GOT3 (cell line): ENCODE results near the gene NOD2.

Source experiments
- DNase-seq: peaks from one replicate; lab custom pipeline; 2025; ENCODE audit warnings: mixed read lengths; lab: John Stamatoyannopoulos, UW

The NOD2 gene

DNA sequence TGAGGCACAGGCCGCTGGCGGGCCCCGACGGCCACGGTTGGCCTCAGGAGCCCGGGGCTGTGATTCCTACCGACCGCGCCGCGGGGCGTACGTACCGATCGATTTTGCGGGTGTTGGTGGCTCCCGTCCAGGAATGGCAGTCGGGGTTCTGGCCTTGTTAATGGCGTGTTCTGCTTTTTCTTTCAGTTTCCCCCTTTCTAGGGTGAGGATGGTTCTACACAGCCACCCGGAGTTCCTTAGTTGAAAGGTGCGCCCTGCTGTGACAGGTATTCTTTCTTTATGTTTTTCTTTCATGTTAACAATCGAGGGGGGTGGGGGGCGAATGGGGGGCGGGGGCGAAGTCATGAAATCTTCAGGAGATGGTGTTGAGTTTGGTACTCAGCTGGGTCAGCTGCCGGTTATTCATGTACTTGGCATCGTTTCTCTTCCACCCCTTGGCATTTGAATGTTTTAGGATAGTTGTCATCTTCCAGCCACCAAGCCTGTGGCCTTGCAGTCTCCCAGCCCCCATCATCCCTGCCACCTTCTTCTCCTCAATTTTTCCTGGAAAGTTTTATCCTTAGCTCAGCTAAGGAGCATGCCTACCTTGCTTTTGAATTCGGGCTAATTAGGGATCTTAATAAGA, 49.3 kb downstream of the NOD2 start:
- DNase-seq = no peak

DNA sequence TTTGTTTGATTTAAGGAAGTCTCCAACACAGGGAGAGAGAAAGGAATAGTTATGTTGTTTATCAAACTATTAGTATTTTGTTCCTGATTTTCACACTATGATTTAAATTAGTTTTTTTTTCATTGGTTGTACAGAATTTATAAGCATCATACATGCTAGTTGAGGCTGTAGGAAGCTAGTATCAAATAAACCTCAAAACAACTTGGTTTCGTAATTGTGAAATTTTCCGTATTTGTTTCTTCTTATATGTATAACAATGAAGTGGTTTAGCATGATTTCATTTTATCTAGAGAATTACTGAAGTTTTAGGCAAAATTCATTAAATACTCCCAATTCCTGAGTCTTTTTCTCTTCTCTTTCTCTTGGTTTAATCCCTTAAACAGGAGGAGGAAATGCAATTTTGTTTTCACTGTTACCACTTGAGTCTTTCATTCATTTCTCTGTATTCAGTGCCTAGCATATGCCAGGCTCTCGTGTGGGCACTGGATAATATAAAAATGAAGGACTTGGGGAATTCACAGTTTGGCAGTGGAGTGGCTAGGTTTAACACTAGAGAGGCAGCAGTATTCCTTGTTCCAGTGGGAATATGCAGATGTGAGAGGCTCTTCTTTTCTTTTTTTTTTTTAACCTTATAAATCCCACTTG, 50.3 kb downstream of the NOD2 start:
- DNase-seq = no peak

DNA sequence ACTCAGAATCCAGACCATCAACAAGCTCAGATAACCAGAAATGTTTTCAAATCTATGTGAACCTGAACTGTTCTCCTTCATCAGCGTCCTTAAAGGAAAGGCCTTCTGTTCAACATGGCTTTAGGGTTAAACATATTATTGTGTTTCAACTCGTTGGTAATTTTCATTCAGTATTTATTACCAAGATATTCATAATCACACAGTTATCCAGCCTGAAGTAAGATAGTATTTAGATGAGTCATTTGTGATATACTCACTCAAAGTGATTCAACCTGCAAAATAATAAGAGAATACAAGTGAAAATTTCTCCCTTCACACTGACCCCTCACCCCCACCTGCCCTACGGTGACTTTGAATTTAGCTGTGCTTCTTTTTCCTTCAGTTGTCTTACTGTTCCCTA, 51.5 kb downstream of the NOD2 start:
- no peak for DNase-seq

DNA sequence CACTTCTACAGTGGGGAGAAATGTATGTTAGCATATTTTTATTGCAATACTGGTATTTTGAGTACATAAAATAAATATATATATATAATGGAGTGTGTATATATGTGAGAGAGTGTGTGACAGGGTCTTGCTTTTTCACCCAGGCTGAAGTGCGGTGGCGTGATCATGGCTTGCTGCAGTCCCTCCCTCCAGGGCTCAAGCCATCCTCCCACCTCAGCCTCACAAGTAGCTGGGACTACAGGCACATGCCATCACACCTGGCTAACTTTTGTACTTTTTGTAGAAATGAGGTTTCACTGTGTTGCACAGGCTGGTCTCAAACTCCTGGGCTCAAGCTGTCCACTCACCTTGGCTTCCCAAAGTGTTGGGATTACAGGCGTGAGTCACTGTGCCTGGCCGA, 52.5 kb downstream of the NOD2 start:
- no peak for DNase-seq

DNA sequence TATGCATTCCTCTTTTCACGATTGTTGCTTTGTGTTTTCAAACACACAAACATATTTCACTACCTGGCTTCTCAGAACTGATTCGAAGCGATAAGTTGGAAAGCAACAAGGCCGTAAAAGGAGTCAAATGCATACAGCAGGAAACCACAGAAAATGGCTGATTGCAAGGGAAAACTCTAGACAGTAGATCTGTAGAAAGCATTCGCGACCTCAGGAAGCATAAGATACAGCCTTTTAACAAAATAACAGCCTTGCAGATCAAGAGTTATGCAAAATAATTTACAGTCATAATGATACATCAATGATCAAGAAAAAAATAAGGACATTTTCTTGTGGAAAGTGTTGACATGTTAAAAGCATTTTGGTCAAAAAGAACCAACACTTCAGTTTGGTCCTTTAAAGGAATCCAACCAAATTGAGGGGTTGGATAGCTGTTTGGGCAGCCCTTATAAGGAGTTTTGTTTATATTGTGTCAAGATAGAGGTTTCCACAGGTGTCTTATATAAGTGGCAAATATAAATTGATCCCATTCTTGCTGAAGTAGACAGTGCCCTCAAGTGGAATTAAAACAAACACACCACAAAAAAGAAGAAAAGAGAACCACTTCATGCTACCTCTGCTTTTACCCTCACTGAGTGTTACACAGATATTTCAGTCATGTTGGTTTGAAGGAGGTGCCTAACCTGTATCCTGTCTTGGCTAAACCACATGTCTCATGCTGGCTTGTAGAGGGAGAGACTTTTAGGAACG, 54.0 kb downstream of the NOD2 start:
- DNase-seq = no peak

DNA sequence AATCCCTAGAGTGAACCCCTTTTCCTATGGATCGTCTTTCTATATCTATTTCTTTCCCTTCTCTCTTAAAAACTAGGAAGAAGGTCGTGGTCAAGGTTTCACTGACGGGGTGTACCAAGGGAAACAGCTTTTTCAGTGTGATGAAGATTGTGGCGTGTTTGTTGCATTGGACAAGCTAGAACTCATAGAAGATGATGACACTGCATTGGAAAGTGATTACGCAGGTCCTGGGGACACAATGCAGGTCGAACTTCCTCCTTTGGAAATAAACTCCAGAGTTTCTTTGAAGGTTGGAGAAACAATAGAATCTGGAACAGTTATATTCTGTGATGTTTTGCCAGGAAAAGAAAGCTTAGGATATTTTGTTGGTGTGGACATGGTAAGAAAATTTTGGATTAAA, 58.1 kb downstream of the NOD2 start:
- DNase-seq = no peak

DNA sequence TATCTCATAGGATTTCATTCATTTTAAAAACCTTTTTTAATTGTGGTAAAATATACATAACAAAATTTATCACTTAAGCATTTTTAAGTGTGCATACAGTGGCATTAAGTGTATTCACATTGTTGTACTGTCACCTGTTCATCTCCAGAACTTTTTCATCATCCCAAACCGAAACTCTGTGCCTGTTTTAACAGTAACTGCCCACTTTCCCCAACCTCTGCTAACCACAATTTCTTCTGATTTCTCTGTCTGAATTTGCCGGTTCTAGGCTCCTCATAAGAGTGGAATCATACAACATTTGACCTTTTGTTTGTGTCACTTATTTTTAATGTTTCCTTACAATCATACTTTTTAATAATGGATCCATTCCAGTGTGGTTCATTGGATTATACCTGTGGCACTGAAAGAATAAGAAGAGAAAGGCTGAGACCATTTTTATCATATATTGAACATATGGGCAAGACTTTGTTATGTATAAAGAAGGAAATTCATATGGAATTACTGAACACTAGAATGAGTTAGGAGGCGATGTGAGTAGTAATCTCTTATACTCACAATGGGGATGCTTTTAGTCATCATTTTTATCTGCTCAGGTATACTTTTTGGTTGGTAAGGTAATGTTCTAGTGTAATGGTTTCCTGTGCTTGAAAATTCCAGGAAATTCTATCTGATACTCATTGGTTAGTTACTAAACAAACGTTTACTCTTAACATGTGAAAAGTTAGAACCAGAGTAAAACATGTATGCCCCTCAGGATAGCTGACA, 59.2 kb downstream of the NOD2 start:
- DNase-seq = no peak

DNA sequence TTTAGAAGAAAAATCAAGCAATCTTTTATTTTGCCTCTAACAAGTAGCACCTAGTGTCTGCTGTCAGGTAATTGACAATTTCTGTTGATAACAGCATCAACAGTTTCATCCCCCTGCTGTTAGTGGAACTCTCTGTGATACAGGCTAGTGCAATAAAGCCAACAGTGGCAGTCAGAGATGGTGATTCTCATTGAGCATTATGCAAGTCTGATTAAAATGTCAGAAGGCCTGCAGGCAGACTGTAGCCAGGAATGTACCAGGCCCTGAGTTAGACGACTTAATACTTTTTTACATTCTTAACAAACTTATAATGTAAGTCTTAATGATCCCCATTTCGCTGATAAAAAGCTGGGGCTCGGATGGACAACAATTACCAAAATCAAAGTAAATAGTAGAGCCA, 63.1 kb downstream of the NOD2 start:
- no peak for DNase-seq

DNA sequence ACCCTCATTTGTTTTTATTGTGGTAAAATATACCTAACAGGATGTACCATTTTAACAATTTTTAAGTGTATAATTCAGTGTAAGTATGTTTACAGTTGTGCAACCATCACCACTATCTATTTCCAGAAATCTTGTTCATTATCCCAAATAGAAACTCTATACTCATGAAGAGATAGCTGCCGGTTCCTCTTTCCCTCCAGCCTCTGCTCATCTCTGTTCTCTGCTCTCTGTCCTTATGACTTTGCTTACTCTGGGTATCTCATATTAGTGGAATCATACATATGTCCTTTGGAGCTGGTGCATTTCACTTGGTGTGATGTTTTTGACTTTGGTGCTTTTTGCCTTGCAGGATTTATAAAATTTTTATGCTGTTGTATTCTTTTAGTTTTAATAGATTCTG, 67.9 kb downstream of the NOD2 start:
- no peak for DNase-seq

DNA sequence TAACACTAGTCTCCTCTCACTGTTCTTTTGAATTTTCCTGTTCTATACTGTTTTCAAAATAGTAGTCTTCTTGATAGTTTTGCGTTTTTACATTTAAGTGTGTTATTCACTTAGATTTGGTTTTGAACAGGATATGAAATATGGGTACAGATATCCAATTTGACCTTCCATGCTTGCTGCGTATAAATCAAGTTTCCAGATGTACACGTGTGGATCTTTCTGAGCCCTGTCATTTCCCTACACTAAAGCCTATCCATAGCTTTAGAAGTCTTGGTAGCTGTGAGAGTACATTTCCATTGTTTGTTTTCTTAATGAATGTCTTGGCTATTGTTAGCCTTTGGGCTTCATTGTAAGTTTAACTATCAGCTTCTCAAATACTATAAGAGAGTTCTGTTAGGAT, 68.8 kb downstream of the NOD2 start:
- no peak for DNase-seq

DNA sequence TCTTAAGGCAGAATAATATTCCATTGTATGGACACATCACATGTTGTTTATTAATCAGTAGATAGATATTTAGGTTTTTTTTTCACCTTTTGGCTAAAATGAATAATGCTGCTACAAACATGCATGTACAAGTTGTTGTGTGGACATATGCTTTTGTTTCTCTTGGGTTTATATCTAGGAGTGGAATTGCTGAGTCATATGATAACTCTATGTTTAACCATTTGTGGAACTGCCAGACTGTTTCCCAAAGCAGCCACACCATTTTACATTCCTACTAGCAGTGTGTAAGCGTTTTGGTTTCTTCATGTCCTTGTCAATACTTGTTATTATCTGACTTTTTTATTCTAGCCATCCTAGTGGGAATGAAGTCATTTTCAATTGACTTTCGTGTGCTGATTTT, 69.8 kb downstream of the NOD2 start:
- no peak for DNase-seq

DNA sequence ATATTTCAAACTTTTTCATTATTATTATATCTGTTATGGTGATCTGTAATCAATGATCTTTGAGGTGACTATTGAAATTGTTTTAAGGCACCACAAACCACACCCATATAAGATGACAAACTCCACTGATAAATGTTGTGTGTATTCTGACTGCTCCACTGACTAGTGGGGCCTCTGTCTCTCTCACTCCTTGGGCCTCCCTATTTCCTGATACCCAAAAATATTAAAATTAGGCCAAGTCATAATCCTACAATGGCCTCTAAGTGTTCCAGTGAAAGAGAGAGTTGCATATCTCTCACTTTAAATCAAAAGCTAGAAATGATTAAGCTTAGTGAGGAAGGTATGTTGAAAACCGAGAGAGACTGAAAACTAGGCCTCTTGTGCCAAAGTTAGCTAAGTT, 71.9 kb downstream of the NOD2 start:
- DNase-seq = no peak

DNA sequence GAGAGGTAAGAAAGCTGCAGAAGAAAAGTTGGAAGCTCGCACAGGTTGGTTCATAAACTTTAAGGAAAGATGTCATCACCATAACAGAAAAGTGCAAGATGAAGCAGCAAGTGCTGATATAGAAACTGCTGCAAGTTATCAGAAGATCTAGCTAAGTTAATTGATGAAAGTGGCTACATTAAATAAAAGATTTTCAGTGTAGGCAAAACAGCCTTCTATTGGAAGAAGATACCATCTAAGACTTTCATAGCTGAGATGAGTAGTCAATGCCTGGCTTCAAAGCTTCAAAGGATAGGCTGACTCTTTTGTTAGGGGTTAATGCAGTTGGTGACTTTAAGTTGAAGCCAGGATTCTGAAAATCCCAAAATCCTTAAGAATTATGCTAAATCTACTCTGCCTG, 72.5 kb downstream of the NOD2 start:
- no peak for DNase-seq

DNA sequence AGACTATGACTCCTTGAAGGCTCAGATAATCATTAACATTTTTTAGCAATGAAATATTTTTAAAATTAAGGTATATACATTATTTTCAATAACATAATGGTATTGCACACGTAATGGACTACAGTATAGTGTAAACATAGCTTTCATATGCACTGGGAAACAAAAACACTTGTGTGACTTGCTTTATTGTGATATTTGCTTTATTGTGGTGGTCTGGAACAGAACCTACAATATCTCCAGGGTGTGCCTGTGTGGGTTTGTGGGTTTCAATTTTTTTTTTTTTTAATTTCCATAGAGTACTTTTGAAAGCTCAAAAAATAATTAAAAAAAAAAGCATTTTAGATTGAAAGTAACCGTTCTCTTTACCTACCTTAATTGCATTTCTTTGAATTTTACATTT, 73.8 kb downstream of the NOD2 start:
- DNase-seq = no peak

DNA sequence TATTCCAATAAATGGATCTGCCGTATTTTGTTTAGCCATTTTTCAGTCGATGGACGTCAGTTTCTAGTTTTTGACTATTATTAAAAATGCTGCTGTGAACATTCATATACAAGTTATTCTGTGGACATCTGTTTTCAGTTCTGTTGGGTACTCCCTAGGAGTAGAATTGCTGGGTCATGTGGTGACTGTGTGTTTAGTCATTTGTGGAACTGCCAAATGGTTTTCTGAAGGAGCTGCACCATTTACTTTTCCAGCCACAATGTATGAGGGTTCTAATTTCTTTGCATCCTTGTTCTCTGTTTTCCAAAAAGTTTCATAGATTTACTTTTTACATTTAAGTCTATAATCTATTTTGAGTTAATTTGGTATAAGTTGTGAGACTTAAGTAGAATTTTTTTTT, 78.0 kb downstream of the NOD2 start:
- DNase-seq = no peak

DNA sequence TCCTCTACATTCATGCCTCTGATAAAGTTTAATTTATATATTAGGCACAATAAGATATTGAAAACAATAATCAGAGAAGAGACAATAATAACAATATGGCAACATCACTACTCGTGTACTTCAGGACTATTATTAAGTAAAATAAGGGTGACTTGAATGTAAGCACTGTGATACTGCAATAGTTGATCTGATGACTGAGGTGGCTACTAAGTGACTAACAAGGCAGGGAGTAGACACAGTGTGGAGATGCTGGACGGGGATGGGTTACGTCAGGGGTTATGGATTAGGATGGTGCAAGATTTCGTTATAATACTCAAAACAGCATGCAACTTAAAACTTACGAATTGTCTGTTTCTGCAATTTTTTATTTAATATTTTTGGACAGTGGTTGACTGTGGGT, 81.0 kb downstream of the NOD2 start:
- DNase-seq = no peak

DNA sequence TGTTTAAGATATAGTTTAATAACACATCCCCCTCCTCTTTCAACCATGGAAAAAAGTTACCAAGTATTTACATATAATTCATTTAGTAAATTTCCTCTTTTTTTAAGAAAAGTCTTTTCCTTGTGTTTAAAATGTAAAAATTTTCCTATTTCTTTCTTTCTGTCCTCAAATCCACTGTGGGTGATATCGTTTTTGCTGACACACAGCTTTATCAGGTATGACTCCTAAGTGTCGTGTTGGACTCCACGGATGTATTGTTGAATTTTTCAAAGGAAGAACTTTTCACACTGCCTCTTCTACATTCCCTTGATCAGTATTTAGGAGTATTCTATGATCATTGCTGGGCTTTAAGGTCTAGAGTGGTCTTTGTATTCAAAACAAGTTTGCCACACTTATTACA, 81.6 kb downstream of the NOD2 start:
- DNase-seq = no peak

DNA sequence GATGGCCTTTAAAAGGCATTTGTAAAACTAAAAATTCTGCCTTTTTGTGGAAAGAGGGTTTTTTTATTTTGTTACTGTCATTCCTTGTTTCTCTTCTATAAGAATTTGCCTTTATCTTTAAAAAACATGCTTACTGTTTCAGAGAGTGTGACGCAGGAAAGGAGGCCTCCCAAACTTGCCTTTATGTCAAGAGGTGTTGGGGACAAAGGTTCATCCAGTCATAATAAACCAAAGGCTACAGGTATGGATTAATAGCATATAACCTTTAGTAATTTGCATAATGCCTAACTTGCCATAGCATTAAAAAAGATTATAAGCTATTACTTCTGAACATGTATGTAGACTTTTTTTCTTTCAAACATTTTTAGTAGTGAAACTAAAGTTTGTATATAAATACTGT, 82.6 kb downstream of the NOD2 start:
- no peak for DNase-seq

DNA sequence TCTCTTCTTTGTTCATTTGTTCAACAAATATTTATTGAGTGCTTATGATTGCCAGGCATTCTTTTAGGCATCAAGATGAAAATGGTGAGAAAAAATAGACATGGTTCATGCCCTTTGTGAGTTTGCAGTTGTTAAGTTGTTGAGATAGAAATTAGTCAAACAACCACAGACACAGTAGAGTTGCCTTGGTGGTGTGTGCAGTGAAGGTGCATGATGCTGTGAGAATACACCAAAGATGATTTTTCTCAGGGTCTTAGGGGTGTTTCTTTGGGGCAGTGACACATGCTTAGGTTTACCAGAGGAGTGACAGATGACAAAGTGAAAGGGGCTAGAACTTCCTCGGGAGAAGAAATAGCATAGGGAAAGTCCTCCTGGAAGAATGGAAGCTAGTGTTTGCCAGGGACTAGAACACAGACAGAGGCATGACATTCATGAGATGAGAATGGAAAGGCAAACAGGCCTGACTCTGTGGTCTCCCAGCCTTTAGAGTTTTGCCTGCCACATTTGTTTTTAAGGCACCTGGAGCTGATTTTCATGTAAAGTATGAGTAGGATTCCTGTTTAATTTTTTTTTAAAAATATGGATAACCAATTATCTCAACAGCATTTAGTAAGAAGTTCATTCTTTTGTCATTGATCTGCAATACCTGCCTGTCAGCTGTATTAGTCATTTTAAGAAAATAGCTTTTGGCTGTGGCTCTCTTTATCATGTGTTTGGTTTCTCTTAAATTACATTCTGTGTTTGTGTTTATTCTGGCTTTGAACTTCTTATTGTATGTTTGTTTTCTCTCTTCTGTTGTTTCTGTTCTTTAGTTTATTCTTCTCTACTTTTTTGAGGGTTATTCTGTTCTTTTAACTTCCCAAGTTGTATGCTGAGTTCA, 85.1 kb downstream of the NOD2 start:
- no peak for DNase-seq

DNA sequence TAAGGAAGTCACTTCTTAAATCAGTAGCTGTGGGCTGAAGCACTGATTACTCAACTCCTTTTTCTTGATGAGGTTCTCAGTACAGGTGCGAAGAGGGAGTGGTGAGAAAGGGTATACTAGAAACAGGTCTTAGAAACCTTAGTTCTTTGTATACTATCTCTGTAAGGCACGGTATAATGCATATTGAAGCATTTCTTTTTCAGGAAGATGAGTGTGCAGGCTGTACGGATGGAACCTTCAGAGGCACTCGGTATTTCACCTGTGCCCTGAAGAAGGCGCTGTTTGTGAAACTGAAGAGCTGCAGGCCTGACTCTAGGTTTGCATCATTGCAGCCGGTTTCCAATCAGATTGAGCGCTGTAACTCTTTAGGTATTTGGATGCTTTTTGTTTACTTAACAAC, 87.6 kb downstream of the NOD2 start:
- no peak for DNase-seq

DNA sequence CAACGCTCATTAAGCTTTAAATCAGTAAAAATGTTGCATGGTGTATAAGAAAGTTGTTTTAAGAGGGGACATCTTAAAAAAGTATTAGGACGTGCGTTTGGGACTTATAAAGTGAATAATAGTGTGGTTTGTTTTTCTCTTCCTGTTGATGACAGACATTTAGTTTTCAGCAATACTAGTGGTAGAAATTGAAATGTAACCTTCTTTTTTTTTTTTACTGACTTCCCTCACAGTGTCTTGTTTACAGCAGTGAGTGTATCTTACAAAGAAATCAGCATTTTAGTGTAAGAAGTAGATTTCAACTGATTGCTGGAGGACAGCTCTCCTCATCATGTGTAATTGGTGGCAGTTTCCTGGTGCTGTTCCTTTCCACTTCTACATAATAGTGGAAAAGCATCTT, 88.1 kb downstream of the NOD2 start:
- DNase-seq = no peak
